CD4-positive, alpha-beta T cell (primary cell): ENCODE measurements around the gene PPP1R14C. TPM values are rescaled to one million over a fixed set of nuclear protein-coding genes. Genes with fewer than 3 reads are reported as not detected.

Experiments used
- ATAC-seq: fragments of 200-7000 bp; cut with Tn5 transposase; one replicate; pipeline ENCODE4 v1.10.0; 2022; ENCODE audit warnings: mild to moderate bottlenecking; ENCODE audit not compliant: poor library complexity
- CTCF ChIA-PET: fragments of 350-600 bp; sonication (Branson Sonifier 250); formaldehyde crosslinking; loops from one replicate; lab custom pipeline; 2021; ENCODE audit warnings: antibody characterized with exemption, inconsistent platforms; lab: Charles Lee
- POLR2A ChIA-PET: fragments of 350-600 bp; sonication (Branson Sonifier 250); formaldehyde crosslinking; loops from one replicate; lab custom pipeline; 2021; ENCODE audit warnings: antibody characterized with exemption, inconsistent platforms; lab: Charles Lee
- DNase-seq, 14 experiments: peaks; one replicate each; pipeline ENCODE4 v3.0.0-alpha.2; 2013 to 2020; ENCODE audit warnings: mixed read lengths in 2 of 14
- H3K27ac ChIP-seq, 2 donors: one replicate each; pipeline versions ENCODE4 v1.5.1 to v1.7.0; 2013; ENCODE audit warnings: low read length in 2 of 2, low read depth in 1 of 2, mild to moderate bottlenecking in 1 of 2
- H3K27me3 ChIP-seq, 2 experiments: 1 replicate in 1 of 2; 2 replicates in 1 of 2; pipeline versions ENCODE4 v1.6.1 to v1.7.0; 2013; ENCODE audit warnings: low read length in 2 of 2, control low read depth in 1 of 2, mild to moderate bottlenecking in 1 of 2, moderate library complexity in 1 of 2; ENCODE audit not compliant: insufficient read depth in 2 of 2, control insufficient read depth in 1 of 2
- H3K36me3 ChIP-seq: one replicate; pipeline ENCODE4 v1.6.1; 2013; ENCODE audit warnings: low read length, control low read depth; ENCODE audit not compliant: insufficient read depth
- H3K4me1 ChIP-seq: one replicate; pipeline ENCODE4 v1.6.1; 2013; ENCODE audit warnings: low read length, control low read depth; ENCODE audit not compliant: insufficient read depth
- H3K4me3 ChIP-seq: one replicate; pipeline ENCODE4 v1.5.1; 2013; ENCODE audit warnings: mild to moderate bottlenecking, low read length, moderate library complexity
- H3K9me3 ChIP-seq, 2 experiments: 1 replicate in 1 of 2; 2 replicates in 1 of 2; pipeline versions ENCODE4 v1.6.1 to v1.7.0; 2013; ENCODE audit warnings: low read length in 2 of 2, mild to moderate bottlenecking in 2 of 2, control low read depth in 1 of 2, moderate library complexity in 1 of 2; ENCODE audit not compliant: control insufficient read depth in 1 of 2, insufficient read depth in 1 of 2
- H3K27ac Mint-ChIP-seq: one replicate; pipeline ENCODE4 v1.8.0; 2020; ENCODE audit warnings: mixed read lengths
- H3K27me3 Mint-ChIP-seq: one replicate; pipeline ENCODE4 v1.8.0; 2021; ENCODE audit warnings: mixed read lengths
- H3K36me3 Mint-ChIP-seq: one replicate; pipeline ENCODE4 v1.8.0; 2021; ENCODE audit warnings: low read depth, mixed read lengths
- H3K4me1 Mint-ChIP-seq: one replicate; pipeline ENCODE4 v1.8.0; 2021; ENCODE audit warnings: low read depth, mixed read lengths
- H3K4me3 Mint-ChIP-seq: one replicate; pipeline ENCODE4 v1.8.0; 2020; ENCODE audit warnings: mild to moderate bottlenecking, mixed read lengths
- H3K9me3 Mint-ChIP-seq: one replicate; pipeline ENCODE4 v1.8.0; 2020; ENCODE audit warnings: mixed read lengths
- intact Hi-C, 2 experiments: fragments of 100-400 bp; cut with DNase I in 1 of 2; cut with micrococcal nuclease in 1 of 2; formaldehyde crosslinking; loops; one replicate each; pipeline versions ENCODE4 v1.15.1 to v1.9.0; 2023 to 2025; cut with DNase I, micrococcal nuclease
- total RNA-seq, 174 experiments: library from RNA in 2 of 174; stranded (reverse) in 2 of 174; gene quantifications; one replicate each; pipeline ENCODE4 v1.2.3 and lab custom pipeline; 2021 to 2026
- TF ChIP-seq, protein P1 (sequence below): fragments of 200-600 bp; IDR thresholded peaks from one replicate; pipeline ENCODE4 v1.8.0; 2022; ENCODE audit warnings: antibody characterized with exemption, mild to moderate bottlenecking

The PPP1R14C gene
- total RNA-seq, 2 experiments from 2014 or later: not detected

DNA sequence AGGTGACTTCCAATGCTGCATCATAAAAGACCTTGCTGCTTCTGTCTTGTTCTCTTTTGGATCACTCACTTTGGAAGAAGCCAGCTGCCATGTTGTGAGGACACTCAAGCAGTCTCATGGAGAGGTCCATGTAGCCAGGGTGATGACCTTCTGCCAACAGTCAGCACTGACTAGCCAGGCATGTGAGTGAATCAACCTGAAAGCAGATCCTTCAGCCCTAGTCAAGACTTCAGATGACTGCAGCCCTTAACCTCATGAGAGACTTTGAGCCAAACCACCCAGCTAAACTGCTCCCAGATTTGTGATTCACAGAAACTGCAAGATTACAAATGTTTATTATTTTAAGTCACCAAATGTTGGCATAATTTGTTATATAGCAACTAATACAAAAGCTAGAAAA lies 140.0 kb downstream of the PPP1R14C start:
- CTCF ChIA-PET: no interaction called here
- H3K27ac Mint-ChIP-seq: no peak overlapping the region
- DNase-seq (no peak), ATAC-seq (no peak)
- Histone ChIP-seq H3K27ac (no peak overlapping the region), H3K9me3 (no peaks in the 10 kb centered on the region), H3K27me3 (peaks cover 14 to 15% of the 10 kb centered on the region in 2 experiments), H3K36me3 (no peaks in the 10 kb centered on the region), H3K4me1 (no peaks in the 10 kb centered on the region), H3K4me3 (no peak overlapping the region)
- POLR2A ChIA-PET: interaction anchor here (0.5 kb wide), 1 partner anchor 77 kb away, joined by 3 read pairs; no protein-coding TSS in a partner anchor
- no peaks in the 10 kb centered on the region for H3K9me3 Mint-ChIP-seq
- H3K36me3 Mint-ChIP-seq: no peaks in the 10 kb centered on the region
- H3K4me1 Mint-ChIP-seq: no peaks in the 10 kb centered on the region
- no peak overlapping the region for H3K4me3 Mint-ChIP-seq
- peaks cover 55% of the 10 kb centered on the region for H3K27me3 Mint-ChIP-seq
- intact Hi-C loops: no loop called here
- TF ChIP-seq, protein P1, sequence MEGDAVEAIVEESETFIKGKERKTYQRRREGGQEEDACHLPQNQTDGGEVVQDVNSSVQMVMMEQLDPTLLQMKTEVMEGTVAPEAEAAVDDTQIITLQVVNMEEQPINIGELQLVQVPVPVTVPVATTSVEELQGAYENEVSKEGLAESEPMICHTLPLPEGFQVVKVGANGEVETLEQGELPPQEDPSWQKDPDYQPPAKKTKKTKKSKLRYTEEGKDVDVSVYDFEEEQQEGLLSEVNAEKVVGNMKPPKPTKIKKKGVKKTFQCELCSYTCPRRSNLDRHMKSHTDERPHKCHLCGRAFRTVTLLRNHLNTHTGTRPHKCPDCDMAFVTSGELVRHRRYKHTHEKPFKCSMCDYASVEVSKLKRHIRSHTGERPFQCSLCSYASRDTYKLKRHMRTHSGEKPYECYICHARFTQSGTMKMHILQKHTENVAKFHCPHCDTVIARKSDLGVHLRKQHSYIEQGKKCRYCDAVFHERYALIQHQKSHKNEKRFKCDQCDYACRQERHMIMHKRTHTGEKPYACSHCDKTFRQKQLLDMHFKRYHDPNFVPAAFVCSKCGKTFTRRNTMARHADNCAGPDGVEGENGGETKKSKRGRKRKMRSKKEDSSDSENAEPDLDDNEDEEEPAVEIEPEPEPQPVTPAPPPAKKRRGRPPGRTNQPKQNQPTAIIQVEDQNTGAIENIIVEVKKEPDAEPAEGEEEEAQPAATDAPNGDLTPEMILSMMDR: no peak

DNA sequence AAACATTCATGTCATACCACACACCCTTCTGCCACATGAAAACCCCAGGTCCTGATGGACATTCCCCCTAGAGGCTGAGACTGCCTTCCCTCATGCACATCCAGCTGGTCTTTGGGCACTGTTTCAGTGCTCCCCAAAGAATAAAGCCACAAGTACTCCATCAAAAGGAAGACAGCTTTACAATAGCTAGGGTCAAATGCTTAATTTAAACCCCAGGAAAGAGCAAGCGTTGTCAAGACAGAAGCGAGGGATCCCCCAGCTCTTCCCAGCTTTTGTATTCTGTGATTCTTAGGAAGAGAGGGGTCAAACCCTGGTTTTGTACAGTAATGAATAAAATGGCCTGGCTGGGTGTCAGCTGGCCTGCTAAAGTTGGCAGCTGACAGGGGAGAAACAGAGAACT lies 143.6 kb downstream of the PPP1R14C start:
- Histone ChIP-seq H3K4me1 (no peaks in the 10 kb centered on the region), H3K9me3 (no peaks in the 10 kb centered on the region), H3K27ac (no peak overlapping the region), H3K4me3 (no peak overlapping the region), H3K36me3 (no peaks in the 10 kb centered on the region), H3K27me3 (peaks cover 6 to 14% of the 10 kb centered on the region in 2 experiments)
- Mint-ChIP-seq H3K9me3 (no peaks in the 10 kb centered on the region), H3K4me3 (no peak overlapping the region), H3K27me3 (peaks cover 53% of the 10 kb centered on the region), H3K36me3 (no peaks in the 10 kb centered on the region), H3K4me1 (no peaks in the 10 kb centered on the region), H3K27ac (no peak overlapping the region)
- DNase-seq (no peak), ATAC-seq (no peak)
- intact Hi-C loops: no loop called here
- TF ChIP-seq, protein P1: no peak
- POLR2A ChIA-PET: no interaction called here
- CTCF ChIA-PET: no interaction called here

DNA sequence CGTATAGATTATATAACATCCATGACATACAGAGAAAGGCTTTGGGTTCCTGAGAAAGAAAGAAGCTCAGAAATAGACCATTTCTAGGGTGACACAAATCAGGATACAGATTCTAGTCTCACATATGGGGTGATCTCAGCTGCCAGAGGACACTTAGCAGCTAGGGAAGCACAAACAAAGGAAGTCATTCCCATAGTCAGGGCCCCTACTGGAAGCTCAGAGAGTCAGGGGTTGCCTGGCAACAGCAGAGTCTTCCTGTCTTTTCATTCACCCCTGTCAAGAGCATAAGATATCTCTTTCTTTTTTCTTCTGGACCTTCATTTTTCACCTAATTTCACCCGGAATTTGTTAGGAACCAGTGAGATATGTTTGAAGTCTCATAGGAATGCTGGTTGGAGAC lies 144.1 kb downstream of the PPP1R14C start:
- Mint-ChIP-seq H3K36me3 (no peaks in the 10 kb centered on the region), H3K4me3 (no peak overlapping the region), H3K9me3 (no peaks in the 10 kb centered on the region), H3K27me3 (peaks cover 53% of the 10 kb centered on the region), H3K27ac (no peak overlapping the region), H3K4me1 (no peaks in the 10 kb centered on the region)
- intact Hi-C loops: no loop called here
- DNase-seq: no peak
- Histone ChIP-seq H3K27me3 (peaks cover 6 to 14% of the 10 kb centered on the region in 2 experiments), H3K9me3 (no peaks in the 10 kb centered on the region), H3K36me3 (no peaks in the 10 kb centered on the region), H3K4me3 (no peak overlapping the region), H3K4me1 (no peaks in the 10 kb centered on the region), H3K27ac (no peak overlapping the region)
- no peak for ATAC-seq
- CTCF ChIA-PET: no interaction called here
- TF ChIP-seq, protein P1: no peak
- POLR2A ChIA-PET: no interaction called here
